Suprapubic skin (tissue), 4 donors: ENCODE measurements around the gene HSDL2.

Source experiments
- EP300 ChIP-seq: sonication (generic); formaldehyde crosslinking; IDR thresholded peaks from one replicate; pipeline ENCODE4 v1.6.1; 2017; ENCODE audit warnings: antibody characterized with exemption
- POLR2A ChIP-seq, 2 donors: fragments of 450-650 bp; IDR thresholded peaks; one replicate each; pipeline ENCODE4 v1.6.1; 2017; ENCODE audit warnings: antibody characterized with exemption in 2 of 2, mild to moderate bottlenecking in 2 of 2, moderate library complexity in 2 of 2
- POLR2AphosphoS5 ChIP-seq, 3 donors: sonication (generic); formaldehyde crosslinking; IDR thresholded peaks; one replicate each; pipeline ENCODE4 v1.6.1; 2017; ENCODE audit warnings: antibody characterized with exemption in 3 of 3
- TF ChIP-seq, protein P1 (sequence below), 2 donors: fragments of 200-600 bp in 1 of 2; fragments of 450-650 bp in 1 of 2; sonication (generic) in 1 of 2; IDR thresholded peaks; one replicate each; pipeline ENCODE4 v1.5.1; 2016 to 2019; ENCODE audit warnings: antibody characterized with exemption in 2 of 2, mild to moderate bottlenecking in 1 of 2, moderate library complexity in 1 of 2

DNA sequence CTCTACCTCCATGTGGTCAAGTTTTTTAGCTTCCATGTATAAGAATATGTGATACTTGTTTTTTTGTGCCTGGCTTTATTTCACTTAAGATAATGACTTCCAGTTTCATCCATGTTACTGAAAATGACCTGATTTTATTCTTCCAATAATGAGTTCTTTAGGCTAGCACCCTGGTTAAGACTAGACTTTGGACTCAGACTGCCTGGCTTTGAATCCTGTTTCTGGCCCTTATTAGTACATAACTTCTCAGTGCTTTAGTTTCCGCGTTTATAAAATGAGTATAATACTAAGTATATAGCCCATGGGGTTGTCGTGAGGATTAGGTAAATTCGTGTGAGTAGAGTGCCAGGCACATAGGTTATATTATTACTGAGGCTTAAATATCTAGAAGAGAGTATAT is 125.2 kb downstream of the HSDL2 start:
- TF ChIP-seq, protein P1, sequence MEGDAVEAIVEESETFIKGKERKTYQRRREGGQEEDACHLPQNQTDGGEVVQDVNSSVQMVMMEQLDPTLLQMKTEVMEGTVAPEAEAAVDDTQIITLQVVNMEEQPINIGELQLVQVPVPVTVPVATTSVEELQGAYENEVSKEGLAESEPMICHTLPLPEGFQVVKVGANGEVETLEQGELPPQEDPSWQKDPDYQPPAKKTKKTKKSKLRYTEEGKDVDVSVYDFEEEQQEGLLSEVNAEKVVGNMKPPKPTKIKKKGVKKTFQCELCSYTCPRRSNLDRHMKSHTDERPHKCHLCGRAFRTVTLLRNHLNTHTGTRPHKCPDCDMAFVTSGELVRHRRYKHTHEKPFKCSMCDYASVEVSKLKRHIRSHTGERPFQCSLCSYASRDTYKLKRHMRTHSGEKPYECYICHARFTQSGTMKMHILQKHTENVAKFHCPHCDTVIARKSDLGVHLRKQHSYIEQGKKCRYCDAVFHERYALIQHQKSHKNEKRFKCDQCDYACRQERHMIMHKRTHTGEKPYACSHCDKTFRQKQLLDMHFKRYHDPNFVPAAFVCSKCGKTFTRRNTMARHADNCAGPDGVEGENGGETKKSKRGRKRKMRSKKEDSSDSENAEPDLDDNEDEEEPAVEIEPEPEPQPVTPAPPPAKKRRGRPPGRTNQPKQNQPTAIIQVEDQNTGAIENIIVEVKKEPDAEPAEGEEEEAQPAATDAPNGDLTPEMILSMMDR (IDR thresholded peaks at IDR 0.05), result no peak
- TF ChIP-seq POLR2A (IDR thresholded peaks at IDR 0.05) (no peak), POLR2AphosphoS5 (IDR thresholded peaks at IDR 0.05) (no peak), EP300 (no peak)
